ENCODE results near the gene SAMD11. TPM values are rescaled to one million over a fixed set of nuclear protein-coding genes. Genes with fewer than 3 reads are reported as not detected.
"Not testable (repeated sequence)": the region's sequence is repeated elsewhere in the genome, so short reads cannot be mapped to it uniquely, and the experiment has no call there.

SAMD11 gene, protein sequence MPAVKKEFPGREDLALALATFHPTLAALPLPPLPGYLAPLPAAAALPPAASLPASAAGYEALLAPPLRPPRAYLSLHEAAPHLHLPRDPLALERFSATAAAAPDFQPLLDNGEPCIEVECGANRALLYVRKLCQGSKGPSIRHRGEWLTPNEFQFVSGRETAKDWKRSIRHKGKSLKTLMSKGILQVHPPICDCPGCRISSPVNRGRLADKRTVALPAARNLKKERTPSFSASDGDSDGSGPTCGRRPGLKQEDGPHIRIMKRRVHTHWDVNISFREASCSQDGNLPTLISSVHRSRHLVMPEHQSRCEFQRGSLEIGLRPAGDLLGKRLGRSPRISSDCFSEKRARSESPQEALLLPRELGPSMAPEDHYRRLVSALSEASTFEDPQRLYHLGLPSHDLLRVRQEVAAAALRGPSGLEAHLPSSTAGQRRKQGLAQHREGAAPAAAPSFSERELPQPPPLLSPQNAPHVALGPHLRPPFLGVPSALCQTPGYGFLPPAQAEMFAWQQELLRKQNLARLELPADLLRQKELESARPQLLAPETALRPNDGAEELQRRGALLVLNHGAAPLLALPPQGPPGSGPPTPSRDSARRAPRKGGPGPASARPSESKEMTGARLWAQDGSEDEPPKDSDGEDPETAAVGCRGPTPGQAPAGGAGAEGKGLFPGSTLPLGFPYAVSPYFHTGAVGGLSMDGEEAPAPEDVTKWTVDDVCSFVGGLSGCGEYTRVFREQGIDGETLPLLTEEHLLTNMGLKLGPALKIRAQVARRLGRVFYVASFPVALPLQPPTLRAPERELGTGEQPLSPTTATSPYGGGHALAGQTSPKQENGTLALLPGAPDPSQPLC
- total RNA-seq: not detected

GRCh38 chr1:923131-923990 lies at the start of gene SAMD11:
Gene SAMD11 (plus strand): TSS chr1:923923. CDS start chr1:924432, 509 bp downstream.
- Mint-ChIP-seq H3K4me1 (peaks cover 13% of the 10 kb centered on the region), H3K27me3 (peaks cover 53% of the 10 kb centered on the region), H3K4me3 (peak within 1 kb of the TSS; percentile 41), H3K27ac (no peak within 1 kb of the TSS), H3K36me3 (ENCODE audit: low read depth) (no peaks in the 10 kb centered on the region), H3K9me3 (no peaks in the 10 kb centered on the region)
- ChIA-PET CTCF (no interaction called here), POLR2A (no interaction called here)
- peak; percentile 34 for DNase-seq

GRCh38 chr1:876428-877208 lies 47.1 kb upstream of the SAMD11 start:
- H3K4me3 Mint-ChIP-seq; H3K4me1 Mint-ChIP-seq; CTCF ChIA-PET; H3K27ac Mint-ChIP-seq; H3K36me3 Mint-ChIP-seq (ENCODE audit: low read depth); DNase-seq; H3K9me3 Mint-ChIP-seq: not testable (repeated sequence)
- peaks cover 17% of the 10 kb centered on the region for H3K27me3 Mint-ChIP-seq
- POLR2A ChIA-PET: interaction anchor here (0.6 kb wide), 1 partner anchor 31 kb away, joined by 4 read pairs; no protein-coding TSS in a partner anchor

GRCh38 chr1:877209-877986 lies 46.3 kb upstream of the SAMD11 start:
- H3K4me3 Mint-ChIP-seq; CTCF ChIA-PET; H3K4me1 Mint-ChIP-seq; H3K9me3 Mint-ChIP-seq; H3K36me3 Mint-ChIP-seq (ENCODE audit: low read depth); H3K27ac Mint-ChIP-seq; DNase-seq: not testable (repeated sequence)
- peaks cover 16% of the 10 kb centered on the region for H3K27me3 Mint-ChIP-seq
- POLR2A ChIA-PET: interaction anchor here (0.6 kb wide), 1 partner anchor 30 kb away, joined by 4 read pairs; no protein-coding TSS in a partner anchor

DNA sequence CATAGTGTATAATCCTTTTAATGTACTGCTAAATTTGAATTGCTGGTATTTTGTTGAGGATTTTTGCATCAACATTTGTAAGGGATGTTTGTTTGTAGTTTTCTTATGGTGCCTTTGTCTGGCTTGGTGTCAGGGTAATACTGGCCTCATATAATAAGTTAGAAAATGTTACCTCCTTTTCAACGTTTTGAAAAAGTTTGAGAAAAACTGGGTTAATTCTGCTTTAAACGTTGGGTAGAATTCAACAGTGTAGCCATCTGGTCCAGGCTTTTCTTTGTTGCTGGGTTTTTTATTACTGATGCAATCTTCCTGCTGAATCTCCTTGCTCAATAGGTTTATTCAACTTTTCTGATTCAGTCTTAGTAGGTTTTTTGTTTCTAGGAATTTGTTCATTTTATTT lies 43.2 kb upstream of the SAMD11 start:
- H3K4me3 Mint-ChIP-seq; DNase-seq; H3K27ac Mint-ChIP-seq; H3K4me1 Mint-ChIP-seq; H3K9me3 Mint-ChIP-seq; CTCF ChIA-PET; POLR2A ChIA-PET; H3K36me3 Mint-ChIP-seq (ENCODE audit: low read depth): not testable (repeated sequence)
- peaks cover 42% of the 10 kb centered on the region for H3K27me3 Mint-ChIP-seq

- H3K9me3 Mint-ChIP-seq; H3K4me1 Mint-ChIP-seq; DNase-seq; POLR2A ChIA-PET; H3K4me3 Mint-ChIP-seq; H3K36me3 Mint-ChIP-seq (ENCODE audit: low read depth); H3K27ac Mint-ChIP-seq: not testable (repeated sequence)
- CTCF ChIA-PET: interaction anchor here (1.3 kb wide), 1 partner anchor 11 kb away, joined by 4 read pairs; no protein-coding TSS in a partner anchor
- peaks cover 46% of the 10 kb centered on the region for H3K27me3 Mint-ChIP-seq
Measured at GRCh38 chr1:880915-881314, 42.8 kb upstream of the SAMD11 start.

DNA sequence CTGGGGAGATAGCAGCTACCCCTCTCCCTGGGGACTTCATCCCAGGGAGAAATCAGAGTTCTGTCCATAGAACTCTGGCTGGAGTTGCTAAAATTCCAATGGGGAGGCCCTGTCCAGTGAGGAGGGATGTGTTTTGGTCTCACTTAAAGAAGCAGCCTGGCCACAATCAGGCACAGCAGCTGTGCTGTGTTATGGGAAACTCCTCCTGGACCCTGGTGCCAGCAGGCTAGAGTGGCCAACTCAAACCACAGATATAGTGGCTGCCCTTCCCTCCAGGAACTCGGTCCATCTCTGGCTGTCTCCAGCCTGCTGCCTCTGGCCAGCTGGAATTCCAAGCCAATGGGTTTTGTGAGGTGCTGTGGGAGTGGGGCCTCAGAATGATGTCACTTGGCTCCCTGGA lies 37.4 kb upstream of the SAMD11 start:
- H3K4me1 Mint-ChIP-seq: peaks cover 12% of the 10 kb centered on the region
- H3K27me3 Mint-ChIP-seq: peaks cover 64% of the 10 kb centered on the region
- H3K4me3 Mint-ChIP-seq: no peak overlapping the region
- ChIA-PET POLR2A (no interaction called here), CTCF (no interaction called here)
- H3K27ac Mint-ChIP-seq: no peak overlapping the region
- DNase-seq: no peak
- no peaks in the 10 kb centered on the region for H3K9me3 Mint-ChIP-seq
- no peaks in the 10 kb centered on the region for H3K36me3 Mint-ChIP-seq (ENCODE audit: low read depth)

DNA sequence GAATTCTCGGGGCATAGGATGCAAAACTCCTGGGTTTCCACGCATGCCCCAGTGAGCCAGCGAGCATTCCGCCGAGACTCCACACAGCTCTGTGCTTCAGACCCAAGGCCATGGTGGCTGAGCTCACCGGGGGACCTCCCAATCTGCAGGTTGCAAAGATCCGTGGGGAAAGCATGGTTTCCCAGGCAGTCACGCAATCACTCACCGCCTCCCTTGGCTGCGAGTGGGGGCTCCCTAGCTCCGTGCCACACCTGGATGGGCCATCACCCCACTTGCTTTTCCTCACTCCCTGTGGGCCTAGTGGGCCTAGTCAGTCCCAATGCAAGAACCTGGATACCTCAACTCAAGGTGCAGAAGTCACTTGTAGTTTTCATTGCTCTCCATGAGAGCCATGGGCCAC lies 37.0 kb upstream of the SAMD11 start:
- no peak overlapping the region for H3K27ac Mint-ChIP-seq
- H3K27me3 Mint-ChIP-seq: peaks cover 64% of the 10 kb centered on the region
- no peak overlapping the region for H3K4me3 Mint-ChIP-seq
- no peaks in the 10 kb centered on the region for H3K36me3 Mint-ChIP-seq (ENCODE audit: low read depth)
- no peaks in the 10 kb centered on the region for H3K9me3 Mint-ChIP-seq
- H3K4me1 Mint-ChIP-seq: peaks cover 12% of the 10 kb centered on the region
- POLR2A ChIA-PET: no interaction called here
- no peak for DNase-seq
- CTCF ChIA-PET: interaction anchor here (1.0 kb wide), 1 partner anchor 17 kb away, joined by 3 read pairs; no protein-coding TSS in a partner anchor

- CTCF ChIA-PET: no interaction called here
- Mint-ChIP-seq H3K4me1 (peaks cover 12% of the 10 kb centered on the region), H3K27me3 (peaks cover 58% of the 10 kb centered on the region)
Measured at GRCh38 chr1:888297-888696, 35.4 kb upstream of the SAMD11 start.

DNA sequence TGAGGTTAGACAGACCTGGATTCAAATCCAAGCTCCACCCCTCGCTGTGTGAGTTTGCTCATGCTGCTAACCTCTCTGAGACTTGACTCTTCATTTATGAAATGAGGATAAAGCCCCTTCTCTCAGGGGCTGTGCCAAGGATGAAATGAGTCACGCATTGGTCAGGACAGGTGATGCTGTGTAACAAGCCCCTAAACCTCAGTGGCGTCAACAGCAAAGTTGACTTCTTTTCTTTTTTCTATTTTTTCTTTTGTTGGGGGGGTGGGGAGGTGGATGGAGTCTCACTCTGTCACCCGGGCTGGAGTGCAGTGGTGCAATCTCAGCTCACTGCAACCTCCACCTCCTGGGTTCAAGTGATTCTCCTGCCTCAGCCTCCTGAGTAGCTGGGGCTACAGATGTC lies 33.9 kb upstream of the SAMD11 start:
- H3K4me3 Mint-ChIP-seq; H3K9me3 Mint-ChIP-seq; H3K27ac Mint-ChIP-seq; POLR2A ChIA-PET; DNase-seq; H3K36me3 Mint-ChIP-seq (ENCODE audit: low read depth): not testable (repeated sequence)
- H3K4me1 Mint-ChIP-seq: peaks cover 12% of the 10 kb centered on the region
- CTCF ChIA-PET: interaction anchor here (0.9 kb wide), 1 partner anchor 20 kb away, joined by 3 read pairs; no protein-coding TSS in a partner anchor
- peaks cover 50% of the 10 kb centered on the region for H3K27me3 Mint-ChIP-seq

More at GRCh38 chr1:888297-888696, 35.4 kb upstream of the SAMD11 start:
- Mint-ChIP-seq H3K9me3 (no peaks in the 10 kb centered on the region), H3K27ac (no peak overlapping the region), H3K36me3 (ENCODE audit: low read depth) (no peaks in the 10 kb centered on the region), H3K4me3 (no peak overlapping the region)
- no peak for DNase-seq
- POLR2A ChIA-PET: no interaction called here

DNA sequence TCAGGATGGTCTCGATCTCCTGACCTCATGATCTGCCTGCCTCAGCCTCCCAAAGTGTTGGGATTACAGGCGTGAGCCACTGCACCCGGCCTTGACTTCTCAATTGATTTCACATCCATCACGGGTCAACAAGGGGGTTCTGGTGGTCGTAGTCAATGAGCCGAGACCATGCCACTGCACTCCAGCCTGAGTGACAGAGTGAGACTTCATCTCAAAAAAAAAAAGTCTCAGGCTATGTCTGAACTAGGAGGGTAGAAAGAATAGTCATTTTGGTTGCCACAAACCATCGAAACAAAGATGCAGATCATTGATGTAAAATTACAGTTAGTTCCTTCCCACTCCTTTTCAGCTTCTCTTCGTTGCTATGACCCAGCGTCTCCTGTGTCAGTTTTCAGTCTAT lies 33.5 kb upstream of the SAMD11 start:
- DNase-seq; H3K9me3 Mint-ChIP-seq; POLR2A ChIA-PET; H3K27ac Mint-ChIP-seq; H3K36me3 Mint-ChIP-seq (ENCODE audit: low read depth); H3K4me3 Mint-ChIP-seq: not testable (repeated sequence)
- Mint-ChIP-seq H3K27me3 (peaks cover 48% of the 10 kb centered on the region), H3K4me1 (peaks cover 12% of the 10 kb centered on the region)
- CTCF ChIA-PET: interaction anchor here (0.9 kb wide), 1 partner anchor 21 kb away, joined by 3 read pairs; no protein-coding TSS in a partner anchor

DNA sequence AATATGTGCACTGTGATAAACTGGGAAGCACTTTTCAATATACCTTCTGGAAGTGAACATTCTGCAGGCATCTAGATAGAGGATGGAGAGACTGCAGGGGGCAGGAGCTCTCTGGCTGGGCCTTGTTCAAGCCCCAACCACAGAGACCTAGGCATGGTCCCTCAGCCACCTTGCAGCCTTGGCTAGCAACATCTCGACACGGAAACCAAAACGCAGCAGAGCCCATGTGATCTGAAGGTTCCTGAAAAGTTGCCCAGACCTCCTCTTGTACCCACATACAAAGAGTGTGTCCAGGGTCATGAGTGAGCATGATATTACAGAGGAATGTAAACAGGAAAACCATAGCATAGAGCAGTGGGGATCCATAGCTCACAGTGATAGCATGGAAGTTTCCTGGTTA lies 33.1 kb upstream of the SAMD11 start:
- CTCF ChIA-PET: no interaction called here
- DNase-seq: no peak
- Mint-ChIP-seq H3K4me3 (no peak overlapping the region), H3K36me3 (ENCODE audit: low read depth) (no peaks in the 10 kb centered on the region), H3K27me3 (peaks cover 48% of the 10 kb centered on the region), H3K27ac (no peak overlapping the region), H3K4me1 (peaks cover 12% of the 10 kb centered on the region), H3K9me3 (no peaks in the 10 kb centered on the region)
- POLR2A ChIA-PET: no interaction called here

DNA sequence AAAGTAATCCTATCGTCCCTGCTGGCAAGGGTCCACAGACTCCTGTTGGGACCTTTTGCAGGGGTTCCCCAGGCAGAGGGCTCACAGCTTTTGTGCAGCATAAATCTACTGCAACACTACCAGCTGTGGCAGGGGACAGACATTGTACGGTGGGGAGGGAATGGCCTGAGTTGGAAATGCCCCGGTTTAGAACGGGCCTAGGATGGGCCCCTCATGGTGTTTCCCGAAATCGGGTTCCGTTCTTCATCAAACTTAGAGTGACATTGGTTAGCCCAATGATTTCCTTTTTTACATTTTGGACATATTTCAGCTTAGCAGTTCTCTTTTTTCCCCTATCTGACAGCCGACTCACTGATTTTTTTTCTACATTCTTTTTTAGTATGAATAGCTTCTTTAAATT lies 26.5 kb upstream of the SAMD11 start:
- Mint-ChIP-seq H3K9me3 (peaks cover 13% of the 10 kb centered on the region), H3K4me1 (peaks cover 10% of the 10 kb centered on the region), H3K27ac (no peak overlapping the region), H3K4me3 (no peak overlapping the region), H3K36me3 (ENCODE audit: low read depth) (peaks cover 12% of the 10 kb centered on the region), H3K27me3 (peaks cover 52% of the 10 kb centered on the region)
- ChIA-PET CTCF (no interaction called here), POLR2A (no interaction called here)
- DNase-seq: no peak

Data from activated CD4-positive, alpha-beta memory T cell treated with anti-CD3 and anti-CD28 coated beads, Interleukin-2, amount 10 ng/mL, durations not matched to agents 7 days and 5 days (primary cell).